Activated CD4-positive, alpha-beta T cell treated with anti-CD3 and anti-CD28 coated beads for 36 hours (primary cell): ENCODE measurements around the gene KIAA0930. TPM values are rescaled to one million over a fixed set of nuclear protein-coding genes. Genes with fewer than 3 reads are reported as not detected.

Experiments used
- ATAC-seq: fragments of 200-7000 bp; cut with Tn5 transposase; one replicate; pipeline ENCODE4 v1.10.0; 2021; ENCODE audit warnings: mild to moderate bottlenecking, moderate library complexity
- CTCF ChIA-PET: fragments of 350-600 bp; sonication (Branson Sonifier 250); formaldehyde crosslinking; loops from one replicate; lab custom pipeline; 2021; ENCODE audit warnings: antibody characterized with exemption; lab: Charles Lee
- POLR2A ChIA-PET: fragments of 350-600 bp; sonication (Branson Sonifier 250); formaldehyde crosslinking; loops from one replicate; lab custom pipeline; 2021; ENCODE audit warnings: antibody characterized with exemption, inconsistent platforms; lab: Charles Lee
- DNase-seq: peaks from one replicate; pipeline ENCODE4 v3.0.0-alpha.2; 2020
- H3K27ac Mint-ChIP-seq: one replicate; pipeline ENCODE4 v1.8.0; 2021; ENCODE audit warnings: mixed read lengths
- H3K27me3 Mint-ChIP-seq: one replicate; pipeline ENCODE4 v1.8.0; 2021; ENCODE audit warnings: mixed read lengths
- H3K36me3 Mint-ChIP-seq: one replicate; pipeline ENCODE4 v1.8.0; 2021; ENCODE audit warnings: low read depth, mixed read lengths
- H3K4me1 Mint-ChIP-seq: one replicate; pipeline ENCODE4 v1.8.0; 2021; ENCODE audit warnings: mixed read lengths
- H3K4me3 Mint-ChIP-seq: one replicate; pipeline ENCODE4 v1.8.0; 2021; ENCODE audit warnings: mild to moderate bottlenecking, moderate library complexity, mixed read lengths
- H3K9me3 Mint-ChIP-seq: one replicate; pipeline ENCODE4 v1.8.0; 2021; ENCODE audit warnings: low read depth, mixed read lengths
- intact Hi-C, 2 experiments: fragments of 100-400 bp; cut with DNase I in 1 of 2; cut with micrococcal nuclease in 1 of 2; formaldehyde crosslinking; loops; one replicate each; pipeline versions ENCODE4 v1.14.2 to v1.15.1; 2022 to 2024; cut with DNase I, micrococcal nuclease
- total RNA-seq, 2 experiments: library from RNA; stranded (reverse); gene quantifications; one replicate each; pipeline ENCODE4 v1.2.3, GENCODE V29; 2021

Gene KIAA0930
- total RNA-seq, 2 experiments from 2014 or later = 24.8 to 29.6 TPM

DNA sequence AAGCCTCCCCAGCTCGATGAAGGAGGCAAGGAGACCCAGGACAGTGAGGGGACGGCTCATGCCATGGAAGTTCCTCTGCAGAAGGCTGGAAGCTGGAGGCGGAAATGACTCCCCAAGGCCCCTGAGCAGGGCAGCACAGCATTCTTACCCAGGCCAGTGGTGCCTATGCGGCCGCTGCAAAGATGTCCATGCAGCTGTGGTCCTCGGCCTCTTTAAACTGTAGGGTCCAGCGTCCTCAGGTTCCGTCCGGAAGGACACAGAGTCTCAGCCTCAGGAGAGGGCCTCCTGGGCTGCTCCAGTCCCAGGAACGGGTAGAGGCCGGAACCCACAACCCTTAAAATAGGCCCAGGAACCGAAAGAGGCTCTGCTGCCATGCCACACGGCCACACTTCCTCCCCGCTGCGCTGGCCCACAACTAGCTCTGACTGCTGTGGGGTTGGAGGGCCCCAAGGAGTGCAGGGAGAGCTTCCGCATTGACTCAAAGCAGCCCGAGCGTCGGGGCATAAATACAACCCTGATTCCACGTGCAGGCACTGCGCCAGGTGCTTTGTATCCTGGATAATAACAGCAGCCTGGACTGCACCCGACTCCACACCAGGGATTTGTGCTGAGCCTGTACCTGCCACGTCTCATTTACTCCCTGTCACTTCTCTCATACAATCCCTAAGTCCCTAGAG is 5.5 kb downstream of the KIAA0930 start:
- H3K36me3 Mint-ChIP-seq = no peaks in the 10 kb centered on the region
- ATAC-seq = peak; percentile 82
- no peak overlapping the region for H3K4me3 Mint-ChIP-seq
- ChIA-PET CTCF (interaction anchor here (0.5 to 1.3 kb wide), 3 partner anchors 25 to 102 kb away, joined by 3 to 4 read pairs (median 4); no protein-coding TSS in a partner anchor), POLR2A (no interaction called here)
- H3K4me1 Mint-ChIP-seq = peaks cover 15% of the 10 kb centered on the region
- DNase-seq = peak; percentile 66
- no peaks in the 10 kb centered on the region for H3K9me3 Mint-ChIP-seq
- H3K27ac Mint-ChIP-seq = no peak overlapping the region
- no peaks in the 10 kb centered on the region for H3K27me3 Mint-ChIP-seq
- intact Hi-C loops = no loop called here

DNA sequence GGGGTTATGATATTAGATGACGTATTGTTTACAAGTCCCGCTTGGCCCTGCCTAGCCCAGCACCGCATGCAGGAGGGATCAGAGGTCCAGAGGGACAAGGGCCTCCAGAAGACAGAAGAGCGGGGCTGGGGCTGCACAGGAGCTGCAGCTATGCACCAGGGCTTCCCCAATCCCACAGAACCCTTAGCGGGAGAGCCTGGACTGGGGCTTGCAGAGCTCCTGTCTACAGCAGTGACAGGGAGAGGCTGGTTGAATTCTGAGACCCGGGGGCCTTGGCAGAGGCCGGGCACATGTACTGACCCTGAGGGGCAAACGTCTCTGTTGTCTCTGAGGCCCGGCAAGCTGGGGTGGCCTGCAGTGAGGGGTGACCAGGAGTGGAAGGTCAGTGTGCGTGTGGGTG is 6.9 kb downstream of the KIAA0930 start:
- H3K9me3 Mint-ChIP-seq = no peaks in the 10 kb centered on the region
- DNase-seq = no peak
- H3K27ac Mint-ChIP-seq = no peak overlapping the region
- peaks cover 10% of the 10 kb centered on the region for H3K4me1 Mint-ChIP-seq
- intact Hi-C loops = no loop called here
- no peaks in the 10 kb centered on the region for H3K36me3 Mint-ChIP-seq
- no peaks in the 10 kb centered on the region for H3K27me3 Mint-ChIP-seq
- H3K4me3 Mint-ChIP-seq = no peak overlapping the region
- no peak for ATAC-seq
- CTCF ChIA-PET = interaction anchor here (0.6 to 1.3 kb wide), 2 partner anchors 8 to 24 kb away, joined by 3 to 4 read pairs; no protein-coding TSS in a partner anchor
- POLR2A ChIA-PET = interaction anchor here (0.6 kb wide), 1 partner anchor 53 kb away, joined by 3 read pairs; no protein-coding TSS in a partner anchor

DNA sequence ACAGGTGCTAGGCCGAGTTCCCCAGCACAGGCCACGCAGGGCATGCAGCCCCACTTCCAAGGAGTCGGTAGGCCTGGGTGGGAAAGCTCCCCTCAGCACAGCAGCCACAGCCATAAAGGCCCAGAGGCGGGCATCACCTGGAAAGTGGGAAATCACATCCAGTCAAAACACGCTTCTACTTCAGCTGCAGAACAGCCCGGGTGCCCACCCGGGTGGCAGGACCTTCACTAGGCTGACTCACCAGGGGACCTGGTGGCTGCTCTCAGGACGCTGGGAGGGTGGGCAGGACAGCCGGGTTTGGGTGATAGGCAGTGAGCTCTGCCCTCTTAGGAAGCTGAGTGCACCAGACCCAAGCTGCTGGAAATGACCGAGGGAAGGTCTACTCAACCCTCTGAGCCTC is 7.3 kb downstream of the KIAA0930 start:
- H3K27ac Mint-ChIP-seq = no peak overlapping the region
- H3K4me3 Mint-ChIP-seq = no peak overlapping the region
- POLR2A ChIA-PET = no interaction called here
- ATAC-seq (no peak), DNase-seq (no peak)
- peaks cover 10% of the 10 kb centered on the region for H3K4me1 Mint-ChIP-seq
- intact Hi-C loops = no loop called here
- CTCF ChIA-PET = no interaction called here
- no peaks in the 10 kb centered on the region for H3K9me3 Mint-ChIP-seq
- H3K36me3 Mint-ChIP-seq = no peaks in the 10 kb centered on the region
- no peaks in the 10 kb centered on the region for H3K27me3 Mint-ChIP-seq

DNA sequence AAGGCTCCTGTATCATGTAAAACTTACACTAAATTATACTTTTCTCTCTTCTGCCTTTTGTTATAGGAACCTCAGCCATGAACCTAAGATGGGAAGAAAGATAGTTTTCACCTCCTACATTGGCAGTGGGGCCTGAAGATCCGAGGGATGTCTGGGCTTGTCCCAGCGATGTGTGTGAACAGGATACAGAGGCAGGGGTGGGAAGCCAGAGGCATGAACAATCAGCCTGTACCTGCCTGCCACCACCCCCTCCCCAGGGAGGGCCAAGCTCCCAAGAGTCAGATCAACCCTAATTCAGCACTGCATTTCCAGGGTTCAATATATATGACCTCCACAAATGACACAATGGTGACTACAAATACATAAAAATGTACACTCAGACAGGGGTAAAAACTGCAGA is 9.4 kb downstream of the KIAA0930 start:
- Mint-ChIP-seq H3K27me3 (no peaks in the 10 kb centered on the region), H3K27ac (no peak overlapping the region), H3K4me1 (peaks cover 6% of the 10 kb centered on the region), H3K4me3 (no peak overlapping the region), H3K9me3 (no peaks in the 10 kb centered on the region), H3K36me3 (no peaks in the 10 kb centered on the region)
- ATAC-seq = no peak
- CTCF ChIA-PET = no interaction called here
- no peak for DNase-seq
- POLR2A ChIA-PET = no interaction called here
- intact Hi-C loops = no loop called here

DNA sequence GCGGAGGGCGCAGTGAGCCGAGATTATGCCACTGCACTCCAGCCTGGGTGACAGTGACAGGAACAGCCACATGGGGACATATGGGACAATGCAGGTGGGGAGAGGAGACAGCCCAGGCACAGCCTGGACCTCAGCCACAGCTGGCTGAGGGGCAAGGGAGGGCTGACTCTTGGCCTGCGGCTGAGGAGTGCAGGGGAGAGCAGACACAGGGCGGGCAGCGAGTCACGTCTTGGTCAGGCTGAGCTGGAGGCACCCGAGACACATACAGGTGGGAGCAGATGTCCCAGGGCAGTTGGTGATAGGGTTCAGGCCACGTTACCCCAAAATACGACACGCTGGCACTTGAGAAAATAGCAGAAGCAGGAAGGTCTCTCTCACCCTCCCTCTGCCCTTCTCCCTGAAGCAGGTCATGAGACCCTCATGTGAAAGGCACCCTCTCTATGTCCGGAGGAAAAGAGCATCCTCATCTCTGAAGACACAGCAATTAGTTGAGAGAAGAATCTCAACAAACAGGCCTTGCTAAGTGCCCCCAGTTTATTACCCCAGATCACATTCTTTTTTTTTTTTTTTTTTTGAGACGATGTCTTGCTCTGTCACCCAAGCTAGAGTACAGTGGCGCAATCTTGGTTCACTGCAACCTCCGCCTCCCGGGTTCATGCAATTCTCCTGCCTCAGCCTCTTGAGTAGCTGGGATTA is 10.5 kb downstream of the KIAA0930 start:
- no peak for ATAC-seq
- H3K4me1 Mint-ChIP-seq = no peaks in the 10 kb centered on the region
- no peaks in the 10 kb centered on the region for H3K27me3 Mint-ChIP-seq
- H3K9me3 Mint-ChIP-seq = no peaks in the 10 kb centered on the region
- intact Hi-C loops = no loop called here
- H3K4me3 Mint-ChIP-seq = no peak overlapping the region
- ChIA-PET CTCF (no interaction called here), POLR2A (no interaction called here)
- DNase-seq = no peak
- H3K27ac Mint-ChIP-seq = no peak overlapping the region
- no peaks in the 10 kb centered on the region for H3K36me3 Mint-ChIP-seq

DNA sequence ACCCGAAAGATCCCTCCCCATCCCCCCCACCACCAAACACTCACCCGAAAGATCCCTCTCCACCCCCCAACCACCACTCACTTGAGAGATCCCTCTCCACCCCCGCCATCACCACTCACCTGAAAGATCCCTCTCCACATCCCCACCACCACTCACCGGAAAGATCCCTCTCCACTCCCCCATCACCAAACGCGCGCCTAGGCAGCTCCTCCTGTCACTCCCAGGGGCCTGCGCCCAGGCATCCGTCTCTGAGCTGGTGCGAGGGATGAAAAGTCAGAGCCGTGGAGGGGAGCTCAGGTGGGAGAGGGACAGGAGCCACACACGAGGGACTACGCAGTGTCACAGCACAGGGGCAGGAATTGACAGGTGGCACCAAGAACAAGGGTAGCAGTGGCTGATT is 11.5 kb downstream of the KIAA0930 start:
- ChIA-PET POLR2A (no interaction called here), CTCF (no interaction called here)
- intact Hi-C loops = no loop called here
- H3K9me3 Mint-ChIP-seq = no peaks in the 10 kb centered on the region
- H3K27ac Mint-ChIP-seq = no peak overlapping the region
- H3K4me3 Mint-ChIP-seq = no peak overlapping the region
- no peaks in the 10 kb centered on the region for H3K4me1 Mint-ChIP-seq
- DNase-seq = no peak
- H3K27me3 Mint-ChIP-seq = no peaks in the 10 kb centered on the region
- ATAC-seq = no peak
- no peaks in the 10 kb centered on the region for H3K36me3 Mint-ChIP-seq

DNA sequence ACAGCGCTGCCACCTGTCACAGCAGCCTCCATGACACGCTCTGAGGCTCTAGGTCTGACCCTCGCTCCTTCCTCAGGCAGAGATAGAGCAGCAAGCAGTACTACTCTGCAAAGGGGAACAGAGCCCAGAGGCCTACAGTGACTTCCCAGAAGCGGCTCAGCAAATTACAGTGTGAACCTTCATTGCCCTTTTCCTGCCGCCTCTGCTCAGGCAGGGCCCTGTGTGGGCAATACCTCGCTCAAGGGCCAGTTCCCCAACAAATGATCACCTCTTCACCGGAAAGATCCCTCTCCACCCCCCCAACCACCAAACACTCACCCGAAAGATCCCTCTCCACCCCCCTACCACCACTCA is 12.3 kb downstream of the KIAA0930 start:
- no peak for DNase-seq
- intact Hi-C loops = no loop called here
- Mint-ChIP-seq H3K9me3 (no peaks in the 10 kb centered on the region), H3K27me3 (no peaks in the 10 kb centered on the region), H3K36me3 (no peaks in the 10 kb centered on the region), H3K27ac (no peak overlapping the region), H3K4me3 (no peak overlapping the region), H3K4me1 (no peaks in the 10 kb centered on the region)
- ATAC-seq = no peak
- POLR2A ChIA-PET = no interaction called here
- CTCF ChIA-PET = no interaction called here

DNA sequence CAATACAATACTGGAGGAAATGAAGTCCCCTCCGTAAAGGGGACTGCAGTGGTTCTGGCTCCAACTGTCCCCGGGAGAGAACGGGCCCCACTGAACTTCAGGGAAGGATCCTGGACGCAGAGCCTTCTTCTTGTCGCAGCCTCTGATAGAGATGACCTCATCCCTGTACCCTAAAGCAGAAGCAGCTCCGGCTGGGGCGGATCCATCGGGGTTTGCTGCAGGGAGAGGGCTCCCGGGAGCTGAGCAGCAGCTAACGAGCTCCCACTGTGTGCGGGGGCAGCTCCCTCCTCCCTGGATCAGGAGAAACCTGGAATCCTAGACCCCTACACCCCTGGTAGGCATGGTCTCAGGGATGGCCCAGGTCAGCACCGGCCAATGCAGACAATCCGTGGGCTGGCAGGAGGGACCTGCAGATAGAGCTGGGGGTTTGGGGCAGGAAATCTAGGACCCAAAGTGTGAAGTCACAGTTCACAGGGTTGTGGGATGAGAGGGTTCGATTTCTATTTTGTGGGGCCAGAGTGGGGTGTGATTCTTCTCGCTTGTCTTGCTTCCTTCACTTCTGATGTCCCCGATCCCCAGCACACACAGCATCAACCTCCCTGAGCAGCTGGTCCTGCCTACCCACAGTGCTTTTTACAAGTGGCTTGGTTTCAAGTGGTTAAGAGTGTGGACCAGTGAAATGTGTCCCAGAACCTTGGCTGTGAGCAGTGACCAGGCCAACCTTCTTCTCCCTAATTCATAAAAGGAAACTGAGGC is 12.9 kb downstream of the KIAA0930 start:
- Mint-ChIP-seq H3K9me3 (no peaks in the 10 kb centered on the region), H3K4me1 (peaks cover 3% of the 10 kb centered on the region), H3K4me3 (no peak overlapping the region), H3K27ac (no peak overlapping the region), H3K27me3 (no peaks in the 10 kb centered on the region), H3K36me3 (no peaks in the 10 kb centered on the region)
- DNase-seq (no peak), ATAC-seq (no peak)
- ChIA-PET POLR2A (no interaction called here), CTCF (no interaction called here)
- intact Hi-C loops = no loop called here

DNA sequence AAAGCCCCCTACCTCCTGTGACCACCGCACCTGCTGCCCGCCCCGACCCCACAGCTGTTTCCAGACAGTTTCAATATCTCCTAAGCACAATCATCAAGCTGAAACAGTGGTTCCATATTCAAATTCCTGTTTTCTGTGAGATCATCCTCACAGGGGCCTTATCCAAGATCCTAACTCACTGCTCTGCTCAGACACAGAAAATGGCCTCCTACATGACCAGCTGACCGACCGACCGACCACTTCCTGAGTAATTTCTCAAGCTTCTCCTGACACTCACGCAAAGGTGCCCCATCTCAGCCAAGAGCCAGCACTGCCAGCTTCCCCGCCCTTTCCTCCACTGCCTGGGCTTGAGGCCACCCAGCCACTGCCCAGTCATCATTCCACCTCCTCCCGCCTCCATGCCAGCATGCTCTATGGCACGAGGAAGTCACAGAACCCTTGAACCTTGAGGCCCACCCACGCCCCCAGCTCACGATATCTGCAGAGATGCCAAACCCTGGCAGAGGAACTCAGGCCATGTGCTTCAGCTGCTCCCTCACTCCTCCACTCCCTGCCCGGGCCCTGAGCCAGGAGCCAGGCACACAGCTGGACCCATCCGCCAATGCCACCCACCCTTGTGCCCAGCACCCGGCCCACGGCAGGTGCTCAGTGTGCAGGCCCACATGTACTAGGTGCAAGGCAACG is 14.0 kb downstream of the KIAA0930 start:
- H3K4me3 Mint-ChIP-seq = no peak overlapping the region
- no peaks in the 10 kb centered on the region for H3K36me3 Mint-ChIP-seq
- POLR2A ChIA-PET = no interaction called here
- intact Hi-C loops = no loop called here
- no peaks in the 10 kb centered on the region for H3K27me3 Mint-ChIP-seq
- DNase-seq (no peak), ATAC-seq (no peak)
- CTCF ChIA-PET = no interaction called here
- no peak overlapping the region for H3K27ac Mint-ChIP-seq
- no peaks in the 10 kb centered on the region for H3K9me3 Mint-ChIP-seq
- peaks cover 7% of the 10 kb centered on the region for H3K4me1 Mint-ChIP-seq

DNA sequence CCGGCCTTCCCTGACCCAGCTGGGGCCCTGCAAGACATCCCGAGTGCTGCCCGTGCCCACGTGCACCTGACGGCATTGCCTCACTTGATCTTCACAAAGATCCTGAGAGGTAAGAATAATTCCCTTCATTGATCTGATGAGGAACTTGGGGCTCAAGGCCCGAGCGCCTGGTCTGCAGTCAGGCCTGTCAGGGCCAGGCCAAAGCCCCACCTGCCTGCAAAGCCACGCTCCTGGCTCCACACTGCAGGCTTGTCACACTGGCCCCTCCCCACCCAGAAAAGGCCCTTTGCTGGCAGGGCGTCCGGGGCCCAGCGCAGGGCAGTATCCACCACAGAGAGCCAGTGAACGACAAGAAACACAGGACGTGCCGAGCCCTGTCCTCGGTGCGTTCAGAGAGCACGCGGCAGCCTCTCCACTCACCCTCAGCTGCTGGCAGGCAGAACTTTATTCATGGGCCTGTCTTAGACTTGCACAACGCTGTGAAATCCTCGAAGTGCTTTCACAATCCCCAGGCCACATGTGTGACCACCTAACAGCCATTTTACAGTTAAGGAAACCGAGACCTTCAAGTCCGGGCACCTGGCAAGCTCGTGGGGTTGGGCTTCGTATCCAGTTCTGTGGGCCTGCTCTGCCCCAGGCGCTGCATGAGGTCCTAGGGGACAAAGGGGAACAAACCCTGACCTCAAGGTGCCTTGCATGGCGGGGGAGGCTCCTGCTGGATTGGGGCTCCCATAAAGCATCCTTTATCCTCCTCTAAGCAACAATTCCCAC is 14.8 kb downstream of the KIAA0930 start:
- intact Hi-C loops = no loop called here
- DNase-seq = no peak
- Mint-ChIP-seq H3K4me1 (peaks cover 7% of the 10 kb centered on the region), H3K36me3 (no peaks in the 10 kb centered on the region), H3K27me3 (no peaks in the 10 kb centered on the region), H3K27ac (no peak overlapping the region), H3K4me3 (no peak overlapping the region), H3K9me3 (no peaks in the 10 kb centered on the region)
- no peak for ATAC-seq
- ChIA-PET CTCF (interaction anchor here (0.5 kb wide), 1 partner anchor 8 kb away, joined by 3 read pairs; no protein-coding TSS in a partner anchor), POLR2A (no interaction called here)
